ENCODE results near the gene TM4SF4.

The TM4SF4 gene

GRCh38 chr3:149542375-149543312 lies 68.1 kb downstream of the TM4SF4 start:
- H3K4me3 ChIP-seq (ENCODE audit: low read depth, low read length), result no peak overlapping the region

GRCh38 chr3:149545049-149545448 lies 70.6 kb downstream of the TM4SF4 start:
- no peak overlapping the region for H3K4me3 ChIP-seq (ENCODE audit: low read depth, low read length)

- H3K4me3 ChIP-seq (ENCODE audit: low read depth, low read length), result no peak overlapping the region
Measured at GRCh38 chr3:149547413-149547812, 72.9 kb downstream of the TM4SF4 start.

GRCh38 chr3:149547954-149548668 lies 73.6 kb downstream of the TM4SF4 start:
- no peak overlapping the region for H3K4me3 ChIP-seq (ENCODE audit: low read depth, low read length)

- H3K4me3 ChIP-seq (ENCODE audit: low read depth, low read length), result no peak overlapping the region
Measured at GRCh38 chr3:149548669-149549065, 74.2 kb downstream of the TM4SF4 start.

- H3K4me3 ChIP-seq (ENCODE audit: low read depth, low read length), result no peak overlapping the region
Measured at GRCh38 chr3:149551500-149551899, 77.0 kb downstream of the TM4SF4 start.

GRCh38 chr3:149552700-149553099 lies 78.2 kb downstream of the TM4SF4 start:
- H3K4me3 ChIP-seq (ENCODE audit: low read depth, low read length), result no peak overlapping the region
